Parathyroid adenoma (tissue), 2 donors: ENCODE data around the gene CALR3.

Experiments
- H2AFZ ChIP-seq: fragments of 300-600 bp; sonication (generic); one replicate; pipeline ENCODE4 v1.7.0; 2017; ENCODE audit warnings: antibody characterized with exemption, mild to moderate bottlenecking
- H3K27ac ChIP-seq: fragments of 300-600 bp; sonication (generic); one replicate; pipeline ENCODE4 v1.7.0; 2017
- H3K27me3 ChIP-seq: fragments of 300-600 bp; sonication (generic); one replicate; pipeline ENCODE4 v1.7.0; 2017; ENCODE audit warnings: low read length; ENCODE audit not compliant: control insufficient read depth, insufficient read depth
- H3K36me3 ChIP-seq: fragments of 300-600 bp; sonication (generic); one replicate; pipeline ENCODE4 v1.7.0; 2017; ENCODE audit warnings: low read length; ENCODE audit not compliant: control insufficient read depth, insufficient read depth
- H3K4me1 ChIP-seq: fragments of 300-600 bp; sonication (generic); one replicate; pipeline ENCODE4 v1.7.0; 2017; ENCODE audit warnings: control low read depth
- H3K4me2 ChIP-seq: fragments of 300-600 bp; sonication (generic); one replicate; pipeline ENCODE4 v1.7.0; 2017; ENCODE audit warnings: low read length
- H3K4me3 ChIP-seq: fragments of 300-600 bp; sonication (generic); one replicate; pipeline ENCODE4 v1.7.0; 2017; ENCODE audit warnings: low read depth, low read length
- H3K79me2 ChIP-seq: fragments of 300-600 bp; sonication (generic); one replicate; pipeline ENCODE4 v1.7.0; 2017; ENCODE audit warnings: control low read depth
- H3K9ac ChIP-seq: fragments of 300-600 bp; sonication (generic); one replicate; pipeline ENCODE4 v1.7.0; 2017; ENCODE audit warnings: mild to moderate bottlenecking
- H3K9me3 ChIP-seq: fragments of 300-600 bp; sonication (generic); one replicate; pipeline ENCODE4 v1.7.0; 2017; ENCODE audit warnings: low read length; ENCODE audit not compliant: control insufficient read depth
- TF ChIP-seq, protein P1 (sequence below): fragments of 300-600 bp; sonication (generic); IDR thresholded peaks from one replicate; pipeline ENCODE4 v1.7.0; 2017; ENCODE audit warnings: antibody characterized with exemption, mild to moderate bottlenecking
- donor health status: primary hyperparathyroidism.

The CALR3 gene

DNA sequence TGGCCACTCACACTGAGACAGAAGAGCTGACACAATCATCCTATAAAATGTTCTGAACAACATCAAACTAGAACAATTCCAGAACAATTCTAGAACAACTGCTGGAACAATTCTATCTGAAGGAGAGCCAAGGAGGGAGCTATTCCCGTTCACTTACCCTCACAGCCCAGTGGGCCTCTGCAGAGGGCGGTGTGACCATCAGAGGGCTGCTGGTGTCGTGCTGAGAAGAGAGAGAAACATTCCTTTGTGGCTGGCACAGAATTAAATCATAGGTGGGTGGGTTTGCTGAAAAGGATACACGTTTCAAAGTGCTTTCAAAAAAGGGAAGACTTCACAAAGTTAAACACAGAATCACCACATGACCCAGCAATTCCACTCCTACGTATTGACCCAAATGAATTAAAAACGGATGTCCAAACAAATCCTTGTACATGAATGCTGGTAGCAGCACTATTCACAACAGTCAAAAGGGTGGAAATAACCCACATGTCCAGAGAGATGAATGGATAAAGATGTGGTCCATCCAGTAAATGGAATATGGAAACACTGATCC is 59.1 kb downstream of the CALR3 start:
- Histone ChIP-seq H3K4me1 (peaks cover 20% of the 10 kb centered on the region), H2AFZ (no peak overlapping the region), H3K9ac (no peak overlapping the region), H3K4me3 (no peak overlapping the region), H3K27me3 (no peaks in the 10 kb centered on the region), H3K27ac (peak overlapping the region; percentile 79), H3K9me3 (no peaks in the 10 kb centered on the region), H3K36me3 (no peaks in the 10 kb centered on the region), H3K4me2 (peak overlapping the region; percentile 57), H3K79me2 (peaks cover 24% of the 10 kb centered on the region)
- TF ChIP-seq, protein P1, sequence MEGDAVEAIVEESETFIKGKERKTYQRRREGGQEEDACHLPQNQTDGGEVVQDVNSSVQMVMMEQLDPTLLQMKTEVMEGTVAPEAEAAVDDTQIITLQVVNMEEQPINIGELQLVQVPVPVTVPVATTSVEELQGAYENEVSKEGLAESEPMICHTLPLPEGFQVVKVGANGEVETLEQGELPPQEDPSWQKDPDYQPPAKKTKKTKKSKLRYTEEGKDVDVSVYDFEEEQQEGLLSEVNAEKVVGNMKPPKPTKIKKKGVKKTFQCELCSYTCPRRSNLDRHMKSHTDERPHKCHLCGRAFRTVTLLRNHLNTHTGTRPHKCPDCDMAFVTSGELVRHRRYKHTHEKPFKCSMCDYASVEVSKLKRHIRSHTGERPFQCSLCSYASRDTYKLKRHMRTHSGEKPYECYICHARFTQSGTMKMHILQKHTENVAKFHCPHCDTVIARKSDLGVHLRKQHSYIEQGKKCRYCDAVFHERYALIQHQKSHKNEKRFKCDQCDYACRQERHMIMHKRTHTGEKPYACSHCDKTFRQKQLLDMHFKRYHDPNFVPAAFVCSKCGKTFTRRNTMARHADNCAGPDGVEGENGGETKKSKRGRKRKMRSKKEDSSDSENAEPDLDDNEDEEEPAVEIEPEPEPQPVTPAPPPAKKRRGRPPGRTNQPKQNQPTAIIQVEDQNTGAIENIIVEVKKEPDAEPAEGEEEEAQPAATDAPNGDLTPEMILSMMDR, result no peak

DNA sequence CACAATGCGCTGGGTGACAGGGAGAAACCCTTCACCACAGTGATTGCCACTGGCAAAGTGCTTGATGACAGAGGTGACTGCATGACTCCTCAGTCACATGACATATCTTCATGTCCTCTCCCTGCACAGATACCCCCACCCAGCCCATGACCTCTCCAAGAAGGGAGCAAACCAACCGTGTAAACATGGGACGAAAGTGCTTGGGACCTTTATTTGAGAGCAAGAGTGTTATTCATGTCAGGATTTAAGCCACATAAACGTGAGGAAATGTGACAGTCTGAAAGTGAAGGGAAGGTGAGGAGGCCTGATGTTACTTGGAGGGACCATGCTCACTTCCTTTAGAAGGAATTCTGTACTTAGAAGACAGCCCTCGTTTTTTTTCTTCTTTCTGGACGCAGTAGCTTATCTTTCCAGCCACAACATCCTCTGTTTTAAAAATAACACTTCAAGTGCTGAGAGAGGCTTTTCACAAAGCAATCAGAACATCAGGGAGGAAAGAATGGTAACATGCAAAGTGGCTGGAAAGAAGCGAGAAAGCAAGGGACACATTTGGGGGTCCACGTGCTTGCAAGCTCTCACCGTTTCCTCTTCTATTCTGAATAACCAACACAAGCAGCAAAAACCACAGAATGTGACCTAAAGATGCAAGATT is 59.8 kb downstream of the CALR3 start:
- H3K36me3 ChIP-seq, result no peaks in the 10 kb centered on the region
- no peaks in the 10 kb centered on the region for H3K27me3 ChIP-seq
- H3K4me1 ChIP-seq, result peaks cover 20% of the 10 kb centered on the region
- peaks cover 24% of the 10 kb centered on the region for H3K79me2 ChIP-seq
- no peaks in the 10 kb centered on the region for H3K9me3 ChIP-seq
- no peak overlapping the region for H3K9ac ChIP-seq
- no peak overlapping the region for H2AFZ ChIP-seq
- H3K27ac ChIP-seq, result peak overlapping the region; percentile 79
- TF ChIP-seq, protein P1, result no peak
- H3K4me3 ChIP-seq, result peak overlapping the region; percentile 30
- H3K4me2 ChIP-seq, result peak overlapping the region; percentile 57

DNA sequence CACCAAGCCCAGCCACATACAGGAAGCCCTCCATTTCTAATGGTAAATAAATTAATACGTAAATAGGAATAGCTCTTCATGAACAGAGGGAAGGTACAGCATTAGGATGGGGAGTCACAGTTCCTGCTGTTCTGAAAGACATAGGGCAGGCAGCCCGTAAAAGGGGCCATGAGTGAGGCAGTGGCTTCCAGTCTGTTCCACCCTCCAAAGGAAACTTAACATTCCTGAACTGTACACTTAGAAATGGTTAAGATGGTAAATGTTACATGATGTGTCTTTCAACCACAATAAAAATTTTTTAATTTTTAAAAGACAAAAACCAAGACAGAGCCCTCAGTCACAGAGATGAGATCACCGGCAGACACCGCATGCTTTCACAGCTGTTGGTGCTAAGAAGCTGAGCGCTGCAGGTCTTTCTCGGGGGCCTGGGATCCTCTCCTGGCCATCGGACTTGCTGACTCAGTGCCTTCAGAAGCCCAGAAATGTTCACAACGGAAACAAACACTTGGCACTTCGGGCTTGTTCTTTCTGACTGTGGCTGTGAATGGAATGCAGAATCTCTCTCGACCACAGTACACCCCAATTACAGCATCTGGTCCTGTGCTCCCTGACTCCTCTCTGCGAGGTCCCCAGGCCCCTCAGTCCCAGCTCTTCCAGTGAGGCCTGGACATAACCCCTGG is 60.6 kb downstream of the CALR3 start:
- Histone ChIP-seq H3K36me3 (no peaks in the 10 kb centered on the region), H2AFZ (no peak overlapping the region), H3K9me3 (no peaks in the 10 kb centered on the region), H3K27ac (peak overlapping the region; percentile 79), H3K79me2 (peaks cover 22% of the 10 kb centered on the region), H3K27me3 (no peaks in the 10 kb centered on the region), H3K4me1 (peaks cover 20% of the 10 kb centered on the region), H3K4me3 (peak overlapping the region; percentile 30), H3K9ac (no peak overlapping the region), H3K4me2 (peak overlapping the region; percentile 57)
- TF ChIP-seq, protein P1, result no peak

DNA sequence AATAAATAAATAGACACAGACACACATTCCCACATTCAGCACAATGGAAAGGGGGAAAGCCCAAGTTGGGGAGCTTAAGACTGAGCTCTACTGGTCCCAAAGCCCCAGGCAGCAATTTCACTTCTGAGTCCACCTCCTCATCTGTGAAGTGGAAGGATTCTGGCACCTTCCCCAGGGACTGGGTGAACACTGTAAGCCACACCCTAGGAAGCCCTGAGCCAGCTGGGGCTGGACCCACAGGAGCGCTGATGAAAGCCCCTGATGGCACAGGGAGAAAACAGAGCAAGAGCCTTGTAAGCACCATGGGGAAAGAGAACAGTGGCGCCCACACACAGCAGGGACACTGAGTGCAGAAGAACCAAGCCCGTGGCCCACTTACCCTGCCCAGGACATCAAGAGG is 62.0 kb downstream of the CALR3 start:
- H3K4me3 ChIP-seq, result no peak overlapping the region
- TF ChIP-seq, protein P1, result no peak
- H3K4me2 ChIP-seq, result no peak overlapping the region
- peaks cover 20% of the 10 kb centered on the region for H3K4me1 ChIP-seq
- no peaks in the 10 kb centered on the region for H3K36me3 ChIP-seq
- no peaks in the 10 kb centered on the region for H3K27me3 ChIP-seq
- peaks cover 15% of the 10 kb centered on the region for H3K79me2 ChIP-seq
- H3K27ac ChIP-seq, result no peak overlapping the region
- no peak overlapping the region for H3K9ac ChIP-seq
- no peak overlapping the region for H2AFZ ChIP-seq
- H3K9me3 ChIP-seq, result no peaks in the 10 kb centered on the region
